Hepatocyte (in vitro differentiated cells): ENCODE measurements around the gene SRCIN1. TPM values are rescaled to one million over a fixed set of nuclear protein-coding genes. Genes with fewer than 3 reads are reported as not detected.
"Not testable (repeated sequence)": the region's sequence is repeated elsewhere in the genome, so short reads cannot be mapped to it uniquely, and the experiment has no call there.

Source experiments
- DNase-seq: peaks from one replicate; pipeline ENCODE4 v3.0.0-alpha.2; 2016; ENCODE audit warnings: low spot score
- H2AFZ ChIP-seq: fragments of 200-600 bp; sonication (generic); 2 replicates; pipeline ENCODE4 v1.6.0; 2016; ENCODE audit warnings: antibody characterized with exemption, mild to moderate bottlenecking
- H3K27ac ChIP-seq: fragments of 200-600 bp; sonication (generic); 2 replicates; pipeline ENCODE4 v1.5.1; 2016; ENCODE audit warnings: mild to moderate bottlenecking
- H3K27me3 ChIP-seq: fragments of 200-600 bp; sonication (generic); 2 replicates; pipeline ENCODE4 v1.6.1; 2016
- H3K36me3 ChIP-seq: fragments of 200-600 bp; sonication (generic); replicated peaks from 2 replicates; pipeline ENCODE4 v1.5.1; 2016; ENCODE audit warnings: low read depth; ENCODE audit not compliant: insufficient read depth
- H3K4me1 ChIP-seq: fragments of 200-600 bp; sonication (generic); 2 replicates; pipeline ENCODE4 v1.5.1; 2016; ENCODE audit warnings: mild to moderate bottlenecking, moderate library complexity; ENCODE audit not compliant: insufficient read depth
- H3K4me2 ChIP-seq: fragments of 200-600 bp; sonication (generic); 2 replicates; pipeline ENCODE4 v1.6.0; 2016
- H3K4me3 ChIP-seq: fragments of 200-600 bp; sonication (generic); 2 replicates; pipeline ENCODE4 v1.5.1; 2016; ENCODE audit warnings: mild to moderate bottlenecking
- H3K79me2 ChIP-seq: fragments of 200-600 bp; sonication (generic); 2 replicates; pipeline ENCODE4 v1.6.0; 2017; ENCODE audit warnings: mild to moderate bottlenecking
- H3K9me2 ChIP-seq: fragments of 200-600 bp; sonication (generic); replicated peaks from 2 replicates; pipeline ENCODE4 v1.6.0; 2017; ENCODE audit warnings: mild to moderate bottlenecking; ENCODE audit not compliant: insufficient read depth
- H3K9me3 ChIP-seq: fragments of 200-600 bp; sonication (generic); 2 replicates; pipeline ENCODE4 v1.5.1; 2016; ENCODE audit warnings: low read depth, mild to moderate bottlenecking
- H4K20me1 ChIP-seq: fragments of 200-600 bp; sonication (generic); 2 replicates; pipeline ENCODE4 v1.6.0; 2016; ENCODE audit warnings: mild to moderate bottlenecking; ENCODE audit not compliant: insufficient read depth, poor library complexity, severe bottlenecking
- EZH2 ChIP-seq: fragments of 200-600 bp; sonication (generic); IDR thresholded peaks from 2 replicates; pipeline ENCODE4 v1.6.1; 2016; ENCODE audit warnings: antibody characterized with exemption, mild to moderate bottlenecking, borderline replicate concordance
- EZH2phosphoT487 ChIP-seq: fragments of 200-600 bp; sonication (generic); IDR thresholded peaks from one replicate; pipeline ENCODE4 v1.6.1; 2018; ENCODE audit warnings: antibody characterized with exemption, mild to moderate bottlenecking, low read depth, moderate library complexity; ENCODE audit not compliant: unreplicated experiment, severe bottlenecking
- WGBS: methylation state at CpG from one replicate; pipeline ENCODE4 v1.1.6; 2016; ENCODE audit warnings: low lambda C conversion rate; ENCODE audit errors: missing lambda C conversion rate; 5-methylcytosine and 5-hydroxymethylcytosine counted together
- polyA plus RNA-seq: library from polyadenylated mRNA; unstranded; fragments of >200 nt; fragmentation: Nextera tagmentation; extraction: Ambion mirVana; gene quantifications from 2 replicates; pipeline ENCODE4 v1.2.1, GENCODE V29; 2016
- total RNA-seq: library from RNA; depleted of rRNA; stranded (reverse); fragments of >200 nt; gene quantifications from 2 replicates; pipeline ENCODE4 v1.2.3, GENCODE V29; 2014
- TF ChIP-seq, protein P1 (sequence below): fragments of 200-600 bp; sonication (generic); IDR thresholded peaks from 2 replicates; pipeline ENCODE4 v1.5.1; 2016; ENCODE audit warnings: antibody characterized with exemption, mild to moderate bottlenecking; ENCODE audit not compliant: poor library complexity

SRCIN1 gene
- total and polyA plus RNA-seq, 2 experiments from 2014 or later: 0.82 to 0.90 TPM

DNA sequence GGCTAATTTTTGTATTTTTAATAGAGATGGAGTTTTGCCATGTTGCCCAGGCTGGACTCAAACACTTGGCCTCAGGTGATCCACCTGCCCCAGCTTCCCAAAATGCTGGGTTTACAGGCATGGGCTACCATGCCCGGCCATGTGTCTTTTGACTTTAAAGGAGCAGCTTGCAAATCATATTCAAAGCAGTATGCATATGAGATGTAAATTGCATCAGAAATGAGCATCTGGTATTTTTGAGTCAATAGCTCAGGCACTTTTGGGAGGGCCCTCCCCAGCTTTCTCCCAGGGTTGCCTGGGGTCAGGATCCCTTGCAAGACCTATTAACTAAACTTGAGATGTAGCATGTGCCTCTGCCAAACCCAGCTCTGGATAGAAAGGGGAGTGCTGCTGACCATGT, 47.5 kb upstream of the SRCIN1 start:
- no peaks in the 10 kb centered on the region for H3K4me1 ChIP-seq
- H3K9me2 ChIP-seq: no peaks in the 10 kb centered on the region
- no peak overlapping the region for H3K4me3 ChIP-seq
- no peak overlapping the region for H3K4me2 ChIP-seq
- no peaks in the 10 kb centered on the region for H3K9me3 ChIP-seq
- H3K27me3 ChIP-seq: peaks cover 9% of the 10 kb centered on the region
- H3K36me3 ChIP-seq: no peaks in the 10 kb centered on the region
- DNase-seq: no peak
- no peaks in the 10 kb centered on the region for H3K79me2 ChIP-seq
- no peaks in the 10 kb centered on the region for H4K20me1 ChIP-seq
- TF ChIP-seq, protein P1, sequence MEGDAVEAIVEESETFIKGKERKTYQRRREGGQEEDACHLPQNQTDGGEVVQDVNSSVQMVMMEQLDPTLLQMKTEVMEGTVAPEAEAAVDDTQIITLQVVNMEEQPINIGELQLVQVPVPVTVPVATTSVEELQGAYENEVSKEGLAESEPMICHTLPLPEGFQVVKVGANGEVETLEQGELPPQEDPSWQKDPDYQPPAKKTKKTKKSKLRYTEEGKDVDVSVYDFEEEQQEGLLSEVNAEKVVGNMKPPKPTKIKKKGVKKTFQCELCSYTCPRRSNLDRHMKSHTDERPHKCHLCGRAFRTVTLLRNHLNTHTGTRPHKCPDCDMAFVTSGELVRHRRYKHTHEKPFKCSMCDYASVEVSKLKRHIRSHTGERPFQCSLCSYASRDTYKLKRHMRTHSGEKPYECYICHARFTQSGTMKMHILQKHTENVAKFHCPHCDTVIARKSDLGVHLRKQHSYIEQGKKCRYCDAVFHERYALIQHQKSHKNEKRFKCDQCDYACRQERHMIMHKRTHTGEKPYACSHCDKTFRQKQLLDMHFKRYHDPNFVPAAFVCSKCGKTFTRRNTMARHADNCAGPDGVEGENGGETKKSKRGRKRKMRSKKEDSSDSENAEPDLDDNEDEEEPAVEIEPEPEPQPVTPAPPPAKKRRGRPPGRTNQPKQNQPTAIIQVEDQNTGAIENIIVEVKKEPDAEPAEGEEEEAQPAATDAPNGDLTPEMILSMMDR: no peak
- TF ChIP-seq EZH2 (no peak), EZH2phosphoT487 (no peak)
- H3K27ac ChIP-seq: no peak overlapping the region
- no peak overlapping the region for H2AFZ ChIP-seq
- WGBS: 88% methylated on average over 1 of the region's 1 CpG

DNA sequence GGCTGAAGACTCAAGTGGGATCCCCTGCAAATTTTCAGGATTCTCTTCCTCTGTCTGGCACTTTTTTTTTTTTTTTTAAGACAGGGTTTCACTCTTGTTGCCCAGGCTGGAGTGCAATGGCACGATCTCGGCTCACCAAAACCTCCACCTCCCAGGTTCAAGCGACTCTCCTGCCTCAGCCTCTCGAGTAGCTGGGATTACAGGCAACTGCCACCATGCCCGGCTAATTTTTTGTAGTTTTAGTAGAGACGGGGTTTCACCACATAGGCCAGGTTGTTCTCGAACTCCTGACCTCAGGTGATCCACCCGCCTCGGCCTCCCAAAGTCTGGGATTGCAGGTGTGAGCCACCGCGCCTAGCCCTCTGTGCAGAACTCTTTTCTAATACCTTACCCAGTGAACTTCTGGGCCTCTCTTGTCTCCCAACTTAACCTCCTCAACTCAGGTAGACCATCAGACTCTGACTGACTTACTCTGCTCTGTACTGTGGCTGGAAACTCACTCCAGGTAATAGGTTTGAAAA, 45.0 kb upstream of the SRCIN1 start:
- 90% methylated on average over 11 of the region's 11 CpGs for WGBS
- H3K9me3 ChIP-seq, H3K9me2 ChIP-seq, H3K79me2 ChIP-seq, H3K4me1 ChIP-seq, H3K36me3 ChIP-seq, H3K4me2 ChIP-seq, H3K27me3 ChIP-seq, DNase-seq, H3K4me3 ChIP-seq, H2AFZ ChIP-seq, H3K27ac ChIP-seq, H4K20me1 ChIP-seq: not testable (repeated sequence)

DNA sequence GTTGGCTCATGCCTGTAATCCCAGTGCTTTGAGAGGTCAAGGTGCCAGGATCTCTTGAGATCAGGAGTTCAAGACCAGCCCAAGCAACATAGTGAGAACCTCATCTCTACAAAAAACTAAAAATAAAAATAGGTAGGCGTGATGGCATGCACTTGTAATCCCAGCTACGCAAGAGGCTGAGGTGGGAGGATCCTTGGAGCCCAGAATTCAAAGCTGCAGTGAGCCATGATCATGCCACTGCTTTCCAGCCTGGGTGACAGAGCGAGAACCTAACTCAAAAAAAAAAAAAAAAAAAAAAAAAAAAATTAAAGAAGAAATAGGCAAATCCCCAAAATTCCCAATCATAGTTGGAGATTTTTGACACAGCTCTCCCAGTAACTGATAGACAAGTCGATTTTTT, 32.2 kb upstream of the SRCIN1 start:
- Histone ChIP-seq H3K27ac (no peak overlapping the region), H2AFZ (no peak overlapping the region), H3K9me2 (no peaks in the 10 kb centered on the region), H3K36me3 (no peaks in the 10 kb centered on the region), H3K4me1 (no peaks in the 10 kb centered on the region), H3K4me3 (no peak overlapping the region), H3K4me2 (no peak overlapping the region), H3K27me3 (no peaks in the 10 kb centered on the region), H4K20me1 (no peaks in the 10 kb centered on the region), H3K9me3 (no peaks in the 10 kb centered on the region), H3K79me2 (no peaks in the 10 kb centered on the region)
- TF ChIP-seq EZH2phosphoT487 (no peak), EZH2 (no peak)
- TF ChIP-seq, protein P1: no peak
- 81% methylated on average over 4 of the region's 4 CpGs for WGBS
- no peak for DNase-seq

DNA sequence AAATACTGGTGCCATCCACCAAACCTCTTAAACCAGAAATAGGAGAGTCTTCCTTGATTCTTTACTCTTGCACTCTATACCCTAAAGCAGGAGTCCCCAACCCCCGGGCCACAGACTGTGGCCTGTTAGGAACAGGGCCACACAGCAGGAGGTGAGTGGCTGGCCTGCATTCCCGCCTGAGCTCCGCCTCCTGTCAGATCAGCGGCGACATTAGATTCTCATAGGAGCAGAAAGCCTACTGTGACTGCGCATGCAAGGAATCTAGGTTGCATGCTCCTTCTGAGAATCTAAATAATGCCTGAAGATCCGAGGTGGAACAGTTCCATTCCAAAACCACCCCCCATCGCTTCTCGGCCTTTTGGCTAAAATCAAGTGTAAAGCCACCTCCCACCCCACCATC, 30.3 kb upstream of the SRCIN1 start:
- no peaks in the 10 kb centered on the region for H3K36me3 ChIP-seq
- no peaks in the 10 kb centered on the region for H3K27me3 ChIP-seq
- no peaks in the 10 kb centered on the region for H3K9me3 ChIP-seq
- WGBS: 44% methylated on average over 9 of the region's 9 CpGs
- H3K27ac ChIP-seq: no peak overlapping the region
- DNase-seq: no peak
- no peak for TF ChIP-seq EZH2
- TF ChIP-seq EZH2phosphoT487: no peak
- TF ChIP-seq, protein P1: no peak
- no peak overlapping the region for H3K4me3 ChIP-seq
- H3K79me2 ChIP-seq: no peaks in the 10 kb centered on the region
- no peak overlapping the region for H3K4me2 ChIP-seq
- H3K4me1 ChIP-seq: no peaks in the 10 kb centered on the region
- H2AFZ ChIP-seq: no peak overlapping the region
- H4K20me1 ChIP-seq: no peaks in the 10 kb centered on the region
- no peaks in the 10 kb centered on the region for H3K9me2 ChIP-seq
